DND-41 (cell line): Measurements from ENCODE around the gene MALRD1.

Experiments used
- ATAC-seq: fragments of 200-7000 bp; cut with Tn5 transposase; 3 replicates; pipeline ENCODE4 v1.9.1; 2021; ENCODE audit warnings: low read depth; ENCODE audit not compliant: insufficient read depth
- DNase-seq: peaks from one replicate; pipeline ENCODE4 v3.0.0-alpha.2; 2020
- H2AFZ ChIP-seq: 2 replicates; pipeline ENCODE4 v1.6.0; 2012; ENCODE audit warnings: low read depth, low read length
- H3K27ac ChIP-seq: 2 replicates; pipeline ENCODE4 v1.5.1; 2012; ENCODE audit warnings: low read length, inconsistent platforms
- H3K27me3 ChIP-seq: fragments of 200-600 bp; sonication (generic); 2 replicates; pipeline ENCODE4 v1.6.0; 2012; ENCODE audit warnings: low read length, mild to moderate bottlenecking, inconsistent platforms; ENCODE audit not compliant: insufficient read depth, poor library complexity
- H3K36me3 ChIP-seq: 2 replicates; pipeline ENCODE4 v1.5.1; 2012; ENCODE audit warnings: low read length, inconsistent platforms; ENCODE audit not compliant: insufficient read depth
- H3K4me1 ChIP-seq: 2 replicates; pipeline ENCODE4 v1.5.1; 2012; ENCODE audit warnings: mild to moderate bottlenecking, low read length; ENCODE audit not compliant: insufficient read depth
- H3K4me2 ChIP-seq: 2 replicates; pipeline ENCODE4 v1.6.0; 2012; ENCODE audit warnings: mild to moderate bottlenecking, moderate library complexity, low read length, inconsistent platforms; ENCODE audit not compliant: insufficient read depth
- H3K4me3 ChIP-seq, 2 experiments: fragments of 200-600 bp in 1 of 2; shearing (Covaris generic) in 1 of 2; 2 replicates each; pipeline ENCODE4 v1.5.1; 2012 to 2016; ENCODE audit warnings: inconsistent platforms in 2 of 2, low read length in 2 of 2, mild to moderate bottlenecking in 2 of 2, low read depth in 1 of 2, moderate library complexity in 1 of 2
- H3K79me2 ChIP-seq: 2 replicates; pipeline ENCODE4 v1.6.0; 2012; ENCODE audit warnings: low read length, inconsistent platforms; ENCODE audit not compliant: insufficient read depth
- H3K9ac ChIP-seq: 2 replicates; pipeline ENCODE4 v1.6.0; 2012; ENCODE audit warnings: low read depth, mild to moderate bottlenecking, inconsistent platforms, low read length, moderate library complexity
- H3K9me3 ChIP-seq: 2 replicates; pipeline ENCODE4 v1.5.1; 2012; ENCODE audit warnings: low read length, moderate library complexity, mild to moderate bottlenecking, inconsistent platforms; ENCODE audit not compliant: insufficient read depth, severe bottlenecking
- H4K20me1 ChIP-seq: 2 replicates; pipeline ENCODE4 v1.6.0; 2012; ENCODE audit warnings: low read length; ENCODE audit not compliant: insufficient read depth
- EZH2 ChIP-seq: IDR thresholded peaks from 3 replicates; pipeline ENCODE4 v1.6.1; 2012; ENCODE audit warnings: borderline replicate concordance, low read depth, mild to moderate bottlenecking, moderate library complexity, low read length, inconsistent platforms; ENCODE audit not compliant: severe bottlenecking
- TF ChIP-seq, protein P1 (sequence below): IDR thresholded peaks from 2 replicates; pipeline ENCODE4 v1.5.1; 2012; ENCODE audit warnings: borderline replicate concordance, low read length, moderate library complexity, mild to moderate bottlenecking; ENCODE audit not compliant: poor library complexity, severe bottlenecking; ENCODE audit errors: extremely low read depth

MALRD1 gene

DNA sequence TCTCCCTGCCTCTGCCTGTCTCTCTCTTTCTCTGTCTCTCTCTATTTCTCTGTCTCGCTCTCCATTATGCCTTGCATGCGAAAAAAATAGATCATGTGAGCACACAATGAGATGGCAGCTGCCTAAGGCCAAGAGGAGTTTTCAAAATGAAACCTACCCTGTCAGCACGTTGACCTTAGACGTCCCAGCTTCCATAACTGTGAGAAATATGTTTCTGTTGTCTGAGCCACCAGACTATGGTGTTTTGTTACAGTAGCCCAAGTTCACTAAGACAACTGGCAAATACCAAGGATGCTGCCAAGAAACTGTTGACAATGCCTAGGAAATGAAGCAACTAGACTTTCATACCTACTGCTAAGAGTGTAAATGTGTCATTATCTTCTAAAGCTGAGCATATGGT is 697.1 kb downstream of the MALRD1 start:
- Histone ChIP-seq H3K36me3 (no peaks in the 10 kb centered on the region), H3K9me3 (no peaks in the 10 kb centered on the region), H3K4me3 (no peak overlapping the region), H2AFZ (no peak overlapping the region), H4K20me1 (no peaks in the 10 kb centered on the region), H3K27me3 (no peaks in the 10 kb centered on the region), H3K4me1 (no peaks in the 10 kb centered on the region), H3K27ac (no peak overlapping the region), H3K79me2 (no peaks in the 10 kb centered on the region), H3K4me2 (no peak overlapping the region), H3K9ac (no peak overlapping the region)
- TF ChIP-seq EZH2 = no peak
- TF ChIP-seq, protein P1, sequence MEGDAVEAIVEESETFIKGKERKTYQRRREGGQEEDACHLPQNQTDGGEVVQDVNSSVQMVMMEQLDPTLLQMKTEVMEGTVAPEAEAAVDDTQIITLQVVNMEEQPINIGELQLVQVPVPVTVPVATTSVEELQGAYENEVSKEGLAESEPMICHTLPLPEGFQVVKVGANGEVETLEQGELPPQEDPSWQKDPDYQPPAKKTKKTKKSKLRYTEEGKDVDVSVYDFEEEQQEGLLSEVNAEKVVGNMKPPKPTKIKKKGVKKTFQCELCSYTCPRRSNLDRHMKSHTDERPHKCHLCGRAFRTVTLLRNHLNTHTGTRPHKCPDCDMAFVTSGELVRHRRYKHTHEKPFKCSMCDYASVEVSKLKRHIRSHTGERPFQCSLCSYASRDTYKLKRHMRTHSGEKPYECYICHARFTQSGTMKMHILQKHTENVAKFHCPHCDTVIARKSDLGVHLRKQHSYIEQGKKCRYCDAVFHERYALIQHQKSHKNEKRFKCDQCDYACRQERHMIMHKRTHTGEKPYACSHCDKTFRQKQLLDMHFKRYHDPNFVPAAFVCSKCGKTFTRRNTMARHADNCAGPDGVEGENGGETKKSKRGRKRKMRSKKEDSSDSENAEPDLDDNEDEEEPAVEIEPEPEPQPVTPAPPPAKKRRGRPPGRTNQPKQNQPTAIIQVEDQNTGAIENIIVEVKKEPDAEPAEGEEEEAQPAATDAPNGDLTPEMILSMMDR = no peak
- ATAC-seq (no peak), DNase-seq (no peak)

DNA sequence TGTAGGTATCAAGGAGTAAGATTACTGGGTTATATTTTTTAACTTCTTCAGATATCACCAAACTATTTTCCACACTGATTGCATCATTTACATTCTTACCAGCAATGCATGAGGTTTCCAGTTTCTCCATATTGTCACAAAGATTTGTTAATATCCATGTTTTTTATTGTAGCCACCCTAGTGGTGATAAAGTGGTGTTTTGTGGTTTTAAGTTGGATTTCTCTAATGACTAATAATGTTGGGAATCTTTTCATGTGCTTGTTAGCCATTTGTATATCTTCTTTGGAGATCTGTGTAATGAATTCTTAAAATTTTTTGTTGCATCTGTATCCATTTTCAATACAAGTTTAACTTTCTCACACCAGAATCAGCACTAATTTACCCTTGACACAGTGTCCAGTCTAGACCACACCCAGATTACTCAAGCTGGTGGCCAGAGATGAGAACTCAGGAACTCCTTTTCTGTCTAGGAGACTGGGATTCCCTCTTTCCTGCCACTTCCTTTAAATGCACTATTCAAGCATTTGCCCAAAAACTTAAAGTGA is 700.7 kb downstream of the MALRD1 start:
- Histone ChIP-seq H3K36me3 (no peaks in the 10 kb centered on the region), H3K9me3 (no peaks in the 10 kb centered on the region), H3K27me3 (no peaks in the 10 kb centered on the region), H3K27ac (no peak overlapping the region), H2AFZ (no peak overlapping the region), H3K4me2 (no peak overlapping the region), H3K79me2 (no peaks in the 10 kb centered on the region), H3K4me3 (no peak overlapping the region), H3K4me1 (no peaks in the 10 kb centered on the region), H3K9ac (no peak overlapping the region), H4K20me1 (no peaks in the 10 kb centered on the region)
- DNase-seq (no peak), ATAC-seq (no peak)
- TF ChIP-seq EZH2 = no peak
- TF ChIP-seq, protein P1 = no peak

DNA sequence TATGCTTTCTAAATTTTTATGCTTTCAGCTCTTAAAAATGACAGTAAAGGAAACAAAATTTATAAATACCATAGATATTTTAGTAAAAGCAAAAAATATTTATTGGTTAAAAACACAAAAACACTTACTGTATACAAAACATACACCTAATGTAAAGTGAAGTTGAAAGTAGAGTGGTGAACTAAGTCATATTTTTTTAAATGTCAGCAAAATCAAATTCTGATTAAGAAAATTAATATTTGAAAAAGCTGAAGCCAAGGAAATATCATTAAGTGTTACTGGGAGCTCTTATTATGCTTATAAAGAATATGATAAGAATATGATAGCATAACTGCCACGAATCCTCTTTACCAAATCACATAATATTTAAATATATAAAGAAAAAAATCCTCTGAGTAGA is 702.4 kb downstream of the MALRD1 start:
- DNase-seq (no peak), ATAC-seq (no peak)
- Histone ChIP-seq H2AFZ (no peak overlapping the region), H3K79me2 (no peaks in the 10 kb centered on the region), H3K36me3 (no peaks in the 10 kb centered on the region), H3K27me3 (no peaks in the 10 kb centered on the region), H4K20me1 (no peaks in the 10 kb centered on the region), H3K4me1 (no peaks in the 10 kb centered on the region), H3K4me3 (no peak overlapping the region), H3K9me3 (no peaks in the 10 kb centered on the region), H3K9ac (no peak overlapping the region), H3K27ac (no peak overlapping the region), H3K4me2 (no peak overlapping the region)
- TF ChIP-seq EZH2 = no peak
- TF ChIP-seq, protein P1 = no peak

DNA sequence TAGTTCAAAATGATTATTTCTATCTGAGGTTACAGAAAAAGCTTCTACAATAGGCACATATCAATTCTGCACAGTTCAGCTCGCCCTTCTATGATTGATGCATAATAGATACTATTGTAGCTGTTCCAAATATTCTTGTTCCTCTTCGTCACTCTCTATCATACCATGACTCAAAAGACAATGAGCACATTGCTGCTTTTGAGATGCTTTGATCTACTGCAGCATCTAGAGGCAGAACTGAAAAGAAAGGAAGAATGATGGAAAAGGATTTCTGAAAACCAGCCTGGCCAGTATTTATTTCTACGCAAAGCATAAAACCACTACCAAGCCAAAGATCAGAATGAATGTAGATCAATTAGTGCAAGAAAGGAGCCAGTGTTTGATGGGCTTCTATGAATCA is 708.3 kb downstream of the MALRD1 start:
- H3K79me2 ChIP-seq = no peaks in the 10 kb centered on the region
- H4K20me1 ChIP-seq = no peaks in the 10 kb centered on the region
- DNase-seq (no peak), ATAC-seq (no peak)
- no peaks in the 10 kb centered on the region for H3K4me1 ChIP-seq
- H2AFZ ChIP-seq = no peak overlapping the region
- H3K27ac ChIP-seq = no peak overlapping the region
- no peak overlapping the region for H3K9ac ChIP-seq
- TF ChIP-seq, protein P1 = no peak
- no peak for TF ChIP-seq EZH2
- H3K9me3 ChIP-seq = no peaks in the 10 kb centered on the region
- no peak overlapping the region for H3K4me2 ChIP-seq
- no peaks in the 10 kb centered on the region for H3K27me3 ChIP-seq
- H3K36me3 ChIP-seq = no peaks in the 10 kb centered on the region
- no peak overlapping the region for H3K4me3 ChIP-seq
